HEK293 (cell line): ENCODE data around the gene ICE2.

Source experiments
- CTCF ChIA-PET: fragments of 350-600 bp; formaldehyde crosslinking; extraction: SDS; loops from one replicate; lab custom pipeline; 2021; ENCODE audit warnings: antibody characterized with exemption; lab: Yijun Ruan, JAX
- POLR2A ChIA-PET: fragments of 300-600 bp; formaldehyde crosslinking; extraction: SDS; loops from one replicate; lab custom pipeline; 2020; ENCODE audit warnings: antibody characterized with exemption, inconsistent platforms; lab: Yijun Ruan, JAX
- H3K27ac ChIP-seq: fragments of 200-500 bp; sonication (Bioruptor generic); 2 replicates; pipeline ENCODE4 v1.5.1; 2014; ENCODE audit warnings: low read depth, low read length, control low read depth, inconsistent platforms; ENCODE audit errors: extremely low read depth
- H3K36me3 ChIP-seq, 2 experiments: fragments of 200-500 bp in 1 of 2; sonication (Bioruptor generic) in 1 of 2; 1 replicate in 1 of 2; 2 replicates in 1 of 2; pipeline ENCODE4 v1.5.1; 2014 to 2017; ENCODE audit warnings: inconsistent platforms in 2 of 2, low read length in 2 of 2; ENCODE audit not compliant: control insufficient read depth in 2 of 2, insufficient read depth in 1 of 2
- H3K4me1 ChIP-seq: fragments of 200-500 bp; sonication (Bioruptor generic); 2 replicates; pipeline ENCODE4 v1.5.1; 2014; ENCODE audit warnings: mild to moderate bottlenecking, low read length, inconsistent platforms; ENCODE audit not compliant: control insufficient read depth, insufficient read depth
- H3K4me3 ChIP-seq: 2 replicates; pipeline ENCODE4 v1.5.1; 2011; ENCODE audit warnings: low read depth, mild to moderate bottlenecking, control low read depth, low read length, moderate library complexity
- H3K9me3 ChIP-seq: fragments of 200-500 bp; sonication (Bioruptor generic); 2 replicates; pipeline ENCODE4 v1.5.1; 2014; ENCODE audit warnings: low read depth, low read length, inconsistent platforms; ENCODE audit not compliant: control insufficient read depth, insufficient read depth
- AEBP2 ChIP-seq: fragments of 450-650 bp; formaldehyde crosslinking; IDR thresholded peaks from 2 replicates; pipeline ENCODE4 v1.5.1; 2016; ENCODE audit warnings: missing biosample characterization, missing genetic modification characterization, borderline replicate concordance
- PRDM6 ChIP-seq: fragments of 450-650 bp; formaldehyde crosslinking; IDR thresholded peaks from 2 replicates; pipeline ENCODE4 v1.5.1; 2017; ENCODE audit warnings: missing biosample characterization, missing genetic modification characterization
- ZBTB10 ChIP-seq: fragments of 450-650 bp; formaldehyde crosslinking; IDR thresholded peaks from 2 replicates; pipeline ENCODE4 v1.5.1; 2016; ENCODE audit warnings: missing biosample characterization, missing genetic modification characterization
- ZBTB11 ChIP-seq: fragments of 450-650 bp; formaldehyde crosslinking; conservative IDR thresholded peaks from 2 replicates; pipeline ENCODE4 v1.5.1; 2016; ENCODE audit warnings: low read depth, missing biosample characterization, missing genetic modification characterization
- ZBTB44 ChIP-seq: fragments of 450-650 bp; IDR thresholded peaks from 2 replicates; pipeline ENCODE4 v1.5.1; 2018; ENCODE audit warnings: missing biosample characterization, mild to moderate bottlenecking, missing genetic modification characterization
- ZNF211 ChIP-seq: fragments of 450-650 bp; formaldehyde crosslinking; IDR thresholded peaks from 2 replicates; pipeline ENCODE4 v1.5.1; 2016; ENCODE audit warnings: low read depth, missing biosample characterization, missing genetic modification characterization
- ZNF404 ChIP-seq: fragments of 450-650 bp; formaldehyde crosslinking; IDR thresholded peaks from 2 replicates; pipeline ENCODE4 v1.5.1; 2017; ENCODE audit warnings: missing biosample characterization, missing genetic modification characterization
- ZNF518A ChIP-seq: fragments of 450-650 bp; formaldehyde crosslinking; conservative IDR thresholded peaks from 2 replicates; pipeline ENCODE4 v1.5.1; 2016; ENCODE audit warnings: low read depth, missing biosample characterization, missing genetic modification characterization
- ZNF585B ChIP-seq: fragments of 450-650 bp; formaldehyde crosslinking; IDR thresholded peaks from 2 replicates; pipeline ENCODE4 v1.5.1; 2016; ENCODE audit warnings: missing biosample characterization, missing genetic modification characterization
- ZNF624 ChIP-seq: fragments of 450-650 bp; formaldehyde crosslinking; IDR thresholded peaks from 2 replicates; pipeline ENCODE4 v1.5.1; 2017; ENCODE audit warnings: missing biosample characterization, missing genetic modification characterization
- ZNF654 ChIP-seq: fragments of 450-650 bp; formaldehyde crosslinking; IDR thresholded peaks from 2 replicates; pipeline ENCODE4 v1.5.1; 2016; ENCODE audit warnings: low read depth, missing biosample characterization, missing genetic modification characterization
- ZNF777 ChIP-seq: fragments of 450-650 bp; formaldehyde crosslinking; IDR thresholded peaks from 2 replicates; pipeline ENCODE4 v1.5.1; 2017; ENCODE audit warnings: missing biosample characterization, missing genetic modification characterization, borderline replicate concordance
- TF ChIP-seq, protein P1 (sequence below): fragments of 450-650 bp; formaldehyde crosslinking; IDR thresholded peaks from 2 replicates; pipeline ENCODE4 v1.5.1; 2016; ENCODE audit warnings: missing biosample characterization, missing genetic modification characterization

Gene ICE2

GRCh38 chr15:60520013-60520824 is 41.3 kb upstream of the ICE2 start (continued):
- TF ChIP-seq ZBTB11 (tag by site-specific recombination): no peak

DNA sequence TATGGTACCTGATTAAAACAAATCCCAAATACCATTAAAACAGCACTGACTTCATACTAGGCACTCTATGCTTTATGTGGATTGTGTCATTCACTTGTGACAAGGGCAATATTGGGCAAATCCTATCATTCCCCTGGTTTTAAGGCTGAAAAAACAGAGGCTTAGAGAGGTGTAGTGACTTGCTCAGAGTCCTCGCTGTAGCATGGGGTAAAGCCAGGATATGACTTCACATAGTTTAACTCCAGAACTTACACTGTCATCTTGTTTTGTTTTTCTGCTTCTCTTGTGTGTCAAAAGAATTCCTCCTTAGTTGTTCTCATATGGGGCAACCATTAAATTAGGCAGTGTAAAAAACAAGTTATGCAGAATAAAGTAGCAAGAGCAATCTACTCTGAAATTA is 40.3 kb upstream of the ICE2 start:
- CTCF ChIA-PET: interaction anchor here (1.6 to 3.9 kb wide), 5 partner anchors 13 to 192 kb away, joined by 4 to 37 read pairs (median 20); no protein-coding TSS in a partner anchor
- no peaks in the 10 kb centered on the region for H3K9me3 ChIP-seq
- no peaks in the 10 kb centered on the region; the same call in 1 of the 2 replicates for H3K4me1 ChIP-seq
- H3K27ac ChIP-seq: no peak overlapping the region
- H3K4me3 ChIP-seq: no peak overlapping the region
- POLR2A ChIA-PET: no interaction called here
- H3K36me3 ChIP-seq: peaks cover 0 to 5% of the 10 kb centered on the region in 2 experiments; a peak in 1 of 3 replicates
- TF ChIP-seq, protein P1, sequence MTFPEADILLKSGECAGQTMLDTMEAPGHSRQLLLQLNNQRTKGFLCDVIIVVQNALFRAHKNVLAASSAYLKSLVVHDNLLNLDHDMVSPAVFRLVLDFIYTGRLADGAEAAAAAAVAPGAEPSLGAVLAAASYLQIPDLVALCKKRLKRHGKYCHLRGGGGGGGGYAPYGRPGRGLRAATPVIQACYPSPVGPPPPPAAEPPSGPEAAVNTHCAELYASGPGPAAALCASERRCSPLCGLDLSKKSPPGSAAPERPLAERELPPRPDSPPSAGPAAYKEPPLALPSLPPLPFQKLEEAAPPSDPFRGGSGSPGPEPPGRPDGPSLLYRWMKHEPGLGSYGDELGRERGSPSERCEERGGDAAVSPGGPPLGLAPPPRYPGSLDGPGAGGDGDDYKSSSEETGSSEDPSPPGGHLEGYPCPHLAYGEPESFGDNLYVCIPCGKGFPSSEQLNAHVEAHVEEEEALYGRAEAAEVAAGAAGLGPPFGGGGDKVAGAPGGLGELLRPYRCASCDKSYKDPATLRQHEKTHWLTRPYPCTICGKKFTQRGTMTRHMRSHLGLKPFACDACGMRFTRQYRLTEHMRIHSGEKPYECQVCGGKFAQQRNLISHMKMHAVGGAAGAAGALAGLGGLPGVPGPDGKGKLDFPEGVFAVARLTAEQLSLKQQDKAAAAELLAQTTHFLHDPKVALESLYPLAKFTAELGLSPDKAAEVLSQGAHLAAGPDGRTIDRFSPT: no peak
- TF ChIP-seq AEBP2 (no peak), ZNF211 (tag by site-specific recombination) (no peak), PRDM6 (tag by site-specific recombination) (no peak), ZNF585B (tag by site-specific recombination) (no peak), ZBTB44 (no peak), ZNF777 (tag by site-specific recombination) (no peak), ZBTB10 (tag by site-specific recombination) (no peak), ZNF518A (tag by site-specific recombination) (no peak), ZNF624 (tag by site-specific recombination) (no peak), ZNF404 (tag by site-specific recombination) (no peak), ZNF654 (tag by site-specific recombination) (no peak)
